DMS114 treated with DMSO at 0.1 percent for 48 hours (cell line): Measurements from ENCODE around the gene INPP5D.
"Not testable (repeated sequence)": the region's sequence is repeated elsewhere in the genome, so short reads cannot be mapped to it uniquely, and the experiment has no call there.

Experiments used
- DNase-seq: peaks from one replicate; lab custom pipeline; 2025; ENCODE audit not compliant: unreplicated experiment; lab: John Stamatoyannopoulos, UW

Gene INPP5D

GRCh38 chr2:233168445-233168844, 108.3 kb downstream of the INPP5D start:
- DNase-seq: no peak

- no peak for DNase-seq
Measured at GRCh38 chr2:233168919-233169318, 108.8 kb downstream of the INPP5D start.

- DNase-seq: no peak
Measured at GRCh38 chr2:233171344-233171743, 111.2 kb downstream of the INPP5D start.

- no peak for DNase-seq
Measured at GRCh38 chr2:233173115-233173514, 113.0 kb downstream of the INPP5D start.

GRCh38 chr2:233174137-233174536, 114.0 kb downstream of the INPP5D start:
- DNase-seq: no peak

- DNase-seq: no peak
Measured at GRCh38 chr2:233178994-233179847, 119.1 kb downstream of the INPP5D start.

GRCh38 chr2:233179848-233180366, 119.8 kb downstream of the INPP5D start:
- DNase-seq: no peak

- DNase-seq: no peak
Measured at GRCh38 chr2:233183869-233184418, 123.8 kb downstream of the INPP5D start.

GRCh38 chr2:233184669-233185068, 124.5 kb downstream of the INPP5D start:
- DNase-seq: no peak

- no peak for DNase-seq
Measured at GRCh38 chr2:233185330-233185729, 125.2 kb downstream of the INPP5D start.

- no peak for DNase-seq
Measured at GRCh38 chr2:233185963-233186362, 125.8 kb downstream of the INPP5D start.

GRCh38 chr2:233186851-233187250, 126.7 kb downstream of the INPP5D start:
- DNase-seq: no peak

- DNase-seq: no peak
Measured at GRCh38 chr2:233189025-233189424, 128.9 kb downstream of the INPP5D start.

GRCh38 chr2:233191016-233191415, 130.9 kb downstream of the INPP5D start:
- not testable (repeated sequence) for DNase-seq

GRCh38 chr2:233193738-233194137, 133.6 kb downstream of the INPP5D start:
- DNase-seq: no peak

GRCh38 chr2:233195027-233195426, 134.9 kb downstream of the INPP5D start:
- DNase-seq: no peak

- no peak for DNase-seq
Measured at GRCh38 chr2:233197022-233197421, 136.9 kb downstream of the INPP5D start.

GRCh38 chr2:233198026-233198425, 137.9 kb downstream of the INPP5D start:
- no peak for DNase-seq

GRCh38 chr2:233199870-233200269, 139.7 kb downstream of the INPP5D start:
- no peak for DNase-seq

- not testable (repeated sequence) for DNase-seq
Measured at GRCh38 chr2:233200790-233201189, 140.6 kb downstream of the INPP5D start.

- no peak for DNase-seq
Measured at GRCh38 chr2:233201258-233202013, 141.3 kb downstream of the INPP5D start.

GRCh38 chr2:233202531-233202944, 142.4 kb downstream of the INPP5D start:
- DNase-seq: no peak
